ES-I3 (cell line): ENCODE results near the gene EML4.
"Not testable (repeated sequence)": the region's sequence is repeated elsewhere in the genome, so short reads cannot be mapped to it uniquely, and the experiment has no call there.

ENCODE experiments used
- H3K36me3 ChIP-seq: 2 replicates; pipeline ENCODE4 v1.6.1; 2013; ENCODE audit warnings: mild to moderate bottlenecking, low read length, control low read depth, moderate library complexity; ENCODE audit not compliant: insufficient read depth
- H3K4me1 ChIP-seq: 2 replicates; pipeline ENCODE4 v1.6.1; 2013; ENCODE audit warnings: mild to moderate bottlenecking, control low read depth, low read length; ENCODE audit not compliant: insufficient read depth
- H3K9ac ChIP-seq: 2 replicates; pipeline ENCODE4 v1.6.1; 2013; ENCODE audit warnings: low read depth, mild to moderate bottlenecking, low read length, moderate library complexity
- H3K9me3 ChIP-seq: 2 replicates; pipeline ENCODE4 v1.6.1; 2013; ENCODE audit warnings: mild to moderate bottlenecking, low read length, moderate library complexity; ENCODE audit not compliant: control insufficient read depth, insufficient read depth

Gene EML4

DNA sequence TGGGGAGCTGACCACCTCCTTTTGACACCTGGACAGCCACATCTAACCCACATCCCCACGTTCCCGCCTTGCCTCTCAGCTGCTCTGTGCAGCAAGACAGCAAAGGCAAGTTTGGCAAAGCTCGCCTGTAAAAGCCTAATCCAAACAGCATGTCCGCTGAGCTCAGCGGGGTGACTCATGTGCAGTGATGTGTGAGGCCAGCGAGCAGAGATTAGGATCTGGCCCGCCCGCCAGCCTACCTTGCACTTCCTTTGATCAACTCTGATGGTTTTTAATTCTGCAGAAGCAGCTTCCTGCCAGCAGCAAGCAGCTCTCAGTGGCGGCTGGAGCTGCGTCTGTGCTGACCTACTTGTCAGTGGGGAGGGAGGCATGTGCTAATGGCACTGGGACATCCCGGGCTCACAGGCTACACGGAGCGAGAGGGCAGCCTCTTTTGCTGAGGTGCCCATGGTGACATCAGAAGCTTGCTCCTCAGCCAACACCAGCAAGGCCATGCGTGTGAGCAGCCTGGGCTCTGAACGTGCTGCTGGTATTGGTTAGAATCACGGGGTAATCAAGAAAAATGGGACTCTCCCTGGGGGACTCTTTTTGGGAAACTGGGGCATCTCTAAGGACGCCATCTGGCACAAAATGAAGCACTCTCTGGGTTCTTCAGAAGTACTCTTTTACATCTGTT, 36.0 kb upstream of the EML4 start:
- Histone ChIP-seq H3K4me1 (peaks cover 30% of the 10 kb centered on the region), H3K9me3 (no peaks in the 10 kb centered on the region), H3K36me3 (no peaks in the 10 kb centered on the region), H3K9ac (peak overlapping the region; percentile 32; the same call in 1 of the 2 replicates)

DNA sequence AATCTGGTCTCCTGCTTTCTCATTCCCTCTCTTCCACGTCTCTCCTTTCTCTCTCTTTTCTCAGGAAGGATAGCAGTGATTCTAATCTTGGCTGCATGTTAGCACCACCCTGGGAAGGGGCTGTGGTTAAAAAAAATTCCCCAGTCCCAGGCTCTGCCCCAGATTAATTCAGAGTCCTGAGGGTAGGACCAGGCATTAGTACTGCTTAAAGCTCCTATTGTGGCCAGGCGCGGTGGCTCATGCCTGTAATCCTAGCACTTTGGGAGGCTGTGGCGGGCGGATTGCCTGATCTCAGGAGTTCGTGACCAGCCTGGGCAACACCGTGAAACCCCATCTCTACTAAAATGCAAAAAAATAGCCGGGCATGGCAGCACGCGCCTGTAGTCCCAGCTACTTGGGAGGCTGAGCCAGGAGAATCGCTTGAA, 35.4 kb upstream of the EML4 start:
- no peaks in the 10 kb centered on the region for H3K36me3 ChIP-seq
- peaks cover 28% of the 10 kb centered on the region for H3K4me1 ChIP-seq
- H3K9me3 ChIP-seq, result no peaks in the 10 kb centered on the region
- H3K9ac ChIP-seq, result 0 out of 2 replicates have a peak overlapping the region, but pooled peaks have one; percentile 32

DNA sequence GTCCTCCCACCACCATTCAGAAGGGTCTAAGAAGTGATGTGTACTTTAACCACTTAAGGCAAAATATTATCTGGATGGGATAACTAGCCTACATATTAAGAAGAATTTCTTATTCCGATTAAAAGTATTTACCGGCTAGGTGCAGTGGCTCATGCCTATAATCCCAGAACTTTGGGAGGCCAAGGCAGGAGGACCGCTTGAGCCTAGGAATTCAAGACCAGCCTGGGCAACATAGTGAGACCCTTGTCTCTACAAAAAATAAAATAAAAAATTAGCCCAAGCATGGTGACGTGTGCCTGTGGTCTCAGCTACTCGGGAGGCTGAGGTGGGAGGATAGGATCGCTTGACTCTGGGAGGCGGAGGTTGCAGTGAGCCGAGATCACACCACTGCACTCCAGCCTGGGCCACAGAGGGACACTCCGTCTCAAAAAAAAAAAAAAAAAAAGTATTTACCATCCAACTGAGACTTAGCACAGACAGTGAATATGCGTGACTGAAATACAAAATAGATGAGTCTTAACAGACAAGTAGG, 34.7 kb upstream of the EML4 start:
- not testable (repeated sequence) for H3K9ac ChIP-seq, H3K36me3 ChIP-seq, H3K9me3 ChIP-seq
- H3K4me1 ChIP-seq, result peaks cover 26% of the 10 kb centered on the region

DNA sequence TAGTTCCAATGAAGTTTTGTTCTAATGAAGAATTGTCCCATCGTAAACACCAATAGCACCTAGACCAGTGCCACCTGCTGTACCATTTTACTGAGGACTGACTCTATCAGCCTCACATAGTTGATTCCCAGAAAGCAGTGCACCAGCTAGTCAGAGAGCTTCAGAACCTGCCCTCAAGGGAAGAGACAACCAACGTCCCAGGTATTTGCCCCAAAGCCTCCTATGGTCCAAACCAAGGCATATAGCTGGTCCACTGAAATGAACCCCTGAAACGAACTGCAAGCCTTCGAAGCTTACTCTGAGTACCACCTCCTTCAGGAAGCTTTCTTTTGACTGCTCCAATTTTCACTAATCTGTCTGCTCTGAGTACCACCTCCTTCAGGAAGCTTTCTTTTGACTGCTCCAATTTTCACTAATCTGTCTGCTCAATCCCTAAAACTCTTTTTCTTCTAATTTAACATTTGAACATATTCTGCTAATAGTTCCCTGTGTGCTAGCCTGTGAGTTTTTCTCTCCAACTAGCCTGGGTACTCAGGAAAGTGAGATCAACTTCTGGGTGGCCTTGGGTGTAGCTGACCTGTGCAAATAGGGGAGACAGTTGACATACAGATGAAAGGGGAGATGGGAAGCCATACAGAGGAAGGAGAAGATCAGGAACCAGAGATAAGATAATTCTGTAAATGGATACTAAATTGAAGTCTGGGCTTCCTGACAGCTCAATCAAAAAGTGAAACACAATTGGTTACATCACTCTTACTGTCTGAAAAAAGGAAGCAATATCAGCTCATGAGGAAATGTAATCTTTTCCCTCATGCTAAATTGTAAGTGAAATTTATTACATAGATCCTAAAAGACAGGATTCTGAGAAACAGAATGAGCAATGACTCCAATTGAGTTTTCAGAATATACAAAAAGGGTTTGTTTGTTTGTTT, 33.5 kb upstream of the EML4 start:
- Histone ChIP-seq H3K36me3 (no peaks in the 10 kb centered on the region), H3K9ac (no peak overlapping the region), H3K9me3 (no peaks in the 10 kb centered on the region), H3K4me1 (peaks cover 26% of the 10 kb centered on the region)

DNA sequence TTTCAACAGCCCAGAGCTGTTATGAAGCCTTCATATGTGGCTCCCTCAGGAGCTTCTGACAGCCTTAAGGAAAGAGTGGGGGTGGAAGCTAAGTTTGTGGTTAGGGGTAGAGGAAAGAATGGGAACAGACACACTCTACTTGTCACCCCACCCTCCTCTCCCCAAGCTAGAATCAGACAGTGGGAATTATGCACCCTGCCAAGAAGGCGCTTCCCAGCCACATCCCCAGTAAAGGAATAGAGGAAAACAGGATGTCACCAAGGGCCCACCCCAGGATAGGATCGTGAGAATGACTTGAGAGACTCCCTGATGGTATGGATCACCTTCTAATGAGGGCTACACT, 32.4 kb upstream of the EML4 start:
- H3K4me1 ChIP-seq, result peaks cover 30% of the 10 kb centered on the region
- no peaks in the 10 kb centered on the region for H3K9me3 ChIP-seq
- no peaks in the 10 kb centered on the region for H3K36me3 ChIP-seq
- H3K9ac ChIP-seq, result no peak overlapping the region

DNA sequence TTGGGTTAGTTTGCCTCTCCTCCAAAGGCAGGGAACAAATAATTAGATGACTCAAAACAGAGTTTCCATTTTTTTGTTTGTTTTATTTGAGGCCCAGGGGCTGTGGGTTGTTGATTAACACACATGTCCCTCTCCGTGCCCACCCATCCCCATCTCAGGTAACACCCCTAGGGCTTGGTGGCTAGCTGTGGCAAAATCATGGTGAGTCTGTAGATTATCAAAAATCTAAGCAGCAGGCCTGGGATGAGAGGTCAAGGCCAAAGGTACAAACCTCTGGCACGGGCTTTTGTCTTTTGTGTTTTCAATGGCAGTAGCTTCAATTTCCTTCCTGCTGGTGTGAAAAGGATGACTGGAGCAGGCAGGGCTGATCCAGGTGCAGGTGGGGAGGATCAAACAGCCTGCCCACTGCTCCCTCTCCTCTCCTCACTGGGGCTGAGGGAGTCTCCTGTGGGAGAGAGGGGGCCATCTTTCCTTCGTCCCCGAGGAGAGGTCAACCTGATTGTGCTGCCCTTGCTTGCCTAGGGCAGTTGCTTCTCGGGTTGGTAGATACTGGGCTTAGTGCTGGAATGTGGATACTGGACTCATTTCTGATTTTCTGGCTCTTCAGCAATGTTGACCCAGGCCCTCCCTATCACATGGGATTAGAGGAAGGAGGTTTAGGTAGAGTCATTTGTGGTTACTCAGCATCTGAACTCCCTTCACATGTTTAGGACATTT, 31.9 kb upstream of the EML4 start:
- no peaks in the 10 kb centered on the region for H3K9me3 ChIP-seq
- H3K9ac ChIP-seq, result no peak overlapping the region
- no peaks in the 10 kb centered on the region for H3K36me3 ChIP-seq
- peaks cover 27% of the 10 kb centered on the region for H3K4me1 ChIP-seq

DNA sequence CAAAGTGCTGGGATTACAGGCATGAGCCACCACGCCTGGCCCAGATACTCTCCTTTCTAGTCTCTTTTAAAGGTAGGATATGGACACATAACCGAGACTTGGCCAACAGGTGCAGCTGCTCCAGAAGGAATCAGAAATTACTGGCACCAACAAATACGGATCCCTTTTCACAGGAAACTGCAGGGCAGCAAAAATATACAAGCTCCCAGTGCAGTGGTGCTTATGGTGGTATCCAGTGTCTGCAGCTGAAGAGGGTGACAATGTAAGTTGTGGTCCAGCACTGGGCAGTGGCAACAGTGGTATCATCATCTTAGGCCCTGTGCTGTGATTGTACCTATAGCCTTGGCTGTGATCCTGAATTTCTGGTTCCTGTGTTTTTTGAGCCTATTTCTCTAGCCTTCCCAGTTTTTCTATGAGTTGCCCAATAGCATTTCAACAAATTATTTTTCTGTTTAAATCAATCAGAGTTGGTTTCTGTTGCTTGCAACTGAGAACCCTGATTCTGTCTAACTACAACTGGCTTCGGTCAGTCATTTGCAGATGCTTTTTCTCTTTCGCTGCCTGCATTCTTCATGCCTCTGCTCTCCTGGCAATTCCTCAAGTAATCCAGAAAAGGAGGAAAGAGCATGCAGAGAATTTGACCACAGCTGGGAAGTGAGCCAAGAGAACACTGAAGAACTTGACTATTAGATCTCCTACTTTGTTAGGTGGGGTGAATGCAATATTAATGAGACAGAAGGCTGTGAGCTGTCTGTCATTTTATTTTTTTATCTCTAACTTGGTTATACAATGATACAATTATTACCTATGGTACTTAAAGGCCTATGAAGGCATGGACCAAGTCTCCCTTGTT, 30.8 kb upstream of the EML4 start:
- H3K9me3 ChIP-seq, result no peaks in the 10 kb centered on the region
- no peaks in the 10 kb centered on the region for H3K36me3 ChIP-seq
- no peak overlapping the region for H3K9ac ChIP-seq
- H3K4me1 ChIP-seq, result peaks cover 17% of the 10 kb centered on the region

DNA sequence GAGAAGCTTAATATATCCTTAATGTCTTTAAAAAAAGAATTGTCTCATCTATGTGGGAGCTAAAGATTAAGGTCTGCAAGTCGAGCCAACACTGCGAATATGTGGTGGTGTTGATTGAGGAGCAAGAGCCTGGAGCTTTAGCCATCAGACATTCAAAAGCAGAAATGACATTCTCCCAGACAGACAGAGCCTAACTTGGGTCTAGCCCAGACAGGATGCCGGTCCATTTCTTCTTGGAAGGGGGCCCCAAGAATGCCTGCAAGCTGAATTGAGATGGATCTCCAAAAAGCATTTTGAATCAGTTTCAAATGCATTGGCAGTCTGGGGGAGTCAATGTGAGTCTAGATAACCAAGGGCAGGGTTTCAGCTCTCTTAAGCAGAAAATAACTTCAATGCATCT, 30.1 kb upstream of the EML4 start:
- H3K9ac ChIP-seq, result no peak overlapping the region
- no peaks in the 10 kb centered on the region for H3K36me3 ChIP-seq
- peaks cover 12% of the 10 kb centered on the region for H3K4me1 ChIP-seq
- no peaks in the 10 kb centered on the region for H3K9me3 ChIP-seq

DNA sequence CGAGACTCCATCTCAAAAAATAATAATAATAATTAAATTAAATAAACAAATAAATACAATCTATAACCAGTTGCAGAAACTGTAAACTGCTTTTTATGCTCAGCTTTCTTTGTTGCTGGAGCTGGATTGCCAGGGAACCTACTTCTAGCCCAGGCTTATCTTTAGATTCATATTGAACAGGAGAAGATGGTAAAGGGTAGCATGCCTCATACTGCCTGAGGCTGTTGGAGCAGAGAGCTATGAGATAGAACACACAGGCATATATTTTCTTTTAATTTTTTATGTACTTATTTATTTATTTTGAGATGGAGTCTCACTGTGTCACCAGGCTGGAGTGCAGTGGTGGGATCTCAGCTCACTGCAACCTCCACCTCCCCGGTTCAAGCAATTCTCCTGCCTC, 28.7 kb upstream of the EML4 start:
- Histone ChIP-seq H3K9ac (no peak overlapping the region), H3K4me1 (peaks cover 12% of the 10 kb centered on the region), H3K36me3 (no peaks in the 10 kb centered on the region), H3K9me3 (no peaks in the 10 kb centered on the region)

DNA sequence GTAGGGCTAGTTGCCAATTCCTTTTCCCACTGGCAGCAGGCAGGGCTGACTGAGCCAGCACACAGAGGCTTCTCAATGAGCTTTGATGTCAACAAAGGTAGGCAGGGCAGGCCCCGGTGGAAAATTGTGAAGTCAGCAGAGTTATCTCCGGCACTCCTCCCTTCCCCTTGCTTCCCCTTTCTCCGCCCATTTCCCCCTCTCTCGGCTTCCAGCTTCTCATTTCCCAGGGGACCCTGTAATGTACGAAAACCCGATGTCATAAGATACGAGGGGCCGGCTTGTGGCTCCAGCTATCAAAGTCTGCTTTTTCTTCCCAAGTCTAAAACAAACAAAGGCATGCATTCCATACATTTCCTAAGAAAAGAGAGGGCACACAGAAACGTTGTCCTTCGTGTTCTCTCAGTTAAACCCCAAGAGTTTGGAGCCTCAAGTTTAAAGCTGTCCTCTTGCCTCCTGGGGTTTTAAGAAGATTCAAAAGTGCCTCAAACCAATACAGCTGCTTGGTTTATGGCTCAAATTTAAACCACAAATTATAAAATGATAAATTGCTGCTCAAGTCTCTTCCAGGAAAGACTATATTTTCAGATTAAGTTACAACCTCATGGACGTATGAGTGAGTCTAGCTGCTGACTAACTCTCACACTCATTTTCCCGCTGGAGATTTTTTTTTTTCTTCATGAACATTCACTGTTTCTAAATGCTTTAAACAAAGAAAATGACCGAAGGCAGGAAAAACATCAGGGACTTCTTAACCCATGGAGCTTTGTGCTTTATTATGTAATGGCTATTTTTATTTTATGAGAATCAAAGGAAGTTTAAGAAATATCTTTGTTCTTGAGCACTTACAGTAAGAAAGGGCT, 27.2 kb upstream of the EML4 start:
- H3K36me3 ChIP-seq, result no peaks in the 10 kb centered on the region
- H3K4me1 ChIP-seq, result peaks cover 9% of the 10 kb centered on the region
- H3K9me3 ChIP-seq, result no peaks in the 10 kb centered on the region
- peak overlapping the region; percentile 47; the same call in 1 of the 2 replicates for H3K9ac ChIP-seq

DNA sequence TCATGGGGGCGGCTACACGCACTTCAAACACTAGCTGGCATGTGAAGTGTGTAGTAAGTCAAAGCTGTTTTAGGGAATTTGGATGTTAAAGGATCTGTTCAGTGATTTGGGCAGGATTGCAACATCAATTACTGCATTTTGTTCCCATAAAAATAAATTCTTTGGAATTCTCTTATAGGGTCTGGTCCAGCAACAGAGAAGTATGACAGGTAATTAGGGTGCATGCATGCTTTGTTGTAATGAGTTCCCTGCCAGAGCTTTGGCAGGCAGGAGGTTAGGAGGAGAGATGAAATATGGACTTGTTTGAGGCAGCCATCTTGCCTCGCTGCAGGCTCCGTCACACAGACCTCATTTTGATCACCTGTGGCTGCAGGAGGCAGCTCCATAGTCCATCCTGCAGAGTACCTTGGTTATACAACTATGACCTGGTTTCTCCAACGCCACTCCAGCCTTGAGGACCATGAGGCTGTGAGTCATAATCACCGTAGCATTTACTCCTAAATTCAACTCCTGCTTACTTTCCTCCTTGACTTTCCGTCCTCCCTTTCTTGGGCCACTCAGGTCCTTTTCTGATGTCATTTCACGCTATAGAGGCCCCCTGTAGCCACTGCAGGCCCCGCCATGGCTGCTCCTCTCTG, 26.5 kb upstream of the EML4 start:
- Histone ChIP-seq H3K36me3 (no peaks in the 10 kb centered on the region), H3K9ac (no peak overlapping the region; the same call in 1 of the 2 replicates), H3K4me1 (peaks cover 4% of the 10 kb centered on the region; the same call in 1 of the 2 replicates), H3K9me3 (no peaks in the 10 kb centered on the region)

DNA sequence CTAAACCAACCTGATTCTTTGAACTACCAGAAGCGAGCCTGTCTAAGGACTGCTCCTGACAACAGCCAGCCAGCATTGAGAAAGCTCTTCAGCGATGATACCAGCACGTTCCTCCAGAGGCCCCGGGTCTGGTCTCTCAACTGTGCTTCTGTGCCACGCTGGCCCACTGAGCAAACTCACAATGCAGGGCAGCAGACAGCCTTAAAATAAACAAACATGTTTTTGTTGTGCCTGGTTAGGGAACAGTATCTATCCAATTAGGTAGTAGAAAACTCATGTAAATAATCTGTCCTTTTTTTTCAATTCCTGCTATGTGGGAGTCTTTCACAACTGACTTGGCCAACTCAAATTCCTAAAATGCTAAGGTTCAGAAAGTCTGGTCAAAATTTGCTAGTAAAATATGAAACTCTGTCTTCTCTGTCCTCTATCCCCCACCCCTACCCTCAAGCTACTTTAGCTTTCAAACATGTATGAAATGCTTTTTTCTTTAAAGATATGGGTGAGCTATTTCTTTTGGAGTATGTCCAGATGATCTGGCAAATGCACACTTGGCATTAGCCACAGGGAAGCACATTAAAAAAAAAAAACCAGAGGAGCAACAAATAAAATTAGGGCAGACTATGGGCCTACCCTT, 21.4 kb upstream of the EML4 start:
- Histone ChIP-seq H3K9me3 (peaks cover 2% of the 10 kb centered on the region; the same call in 1 of the 2 replicates), H3K36me3 (no peaks in the 10 kb centered on the region), H3K4me1 (no peaks in the 10 kb centered on the region; the same call in 1 of the 2 replicates), H3K9ac (no peak overlapping the region)
